Measurements from ENCODE around the gene ING5.

DNA sequence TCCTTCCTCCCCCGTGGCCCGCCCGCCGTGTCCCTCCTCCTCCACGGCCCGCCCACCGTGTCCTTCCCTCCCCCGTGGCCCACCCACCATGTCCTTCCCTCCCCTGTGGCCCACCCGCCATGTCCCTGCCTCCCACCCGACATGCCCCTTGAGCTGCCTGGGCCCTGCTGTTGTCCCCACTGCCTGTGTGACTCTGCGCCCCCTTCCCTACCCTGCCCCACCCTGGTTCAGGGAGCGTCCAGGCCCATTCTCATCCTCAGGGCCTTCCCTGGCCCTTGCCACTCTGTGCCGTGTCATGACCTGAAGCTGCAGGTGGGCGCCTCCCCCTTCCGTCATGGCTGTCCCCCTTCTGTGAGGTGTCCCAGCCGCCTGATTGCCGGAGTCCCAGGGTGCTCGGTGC, 53.3 kb downstream of the ING5 start:
- TF ChIP-seq, protein P1, sequence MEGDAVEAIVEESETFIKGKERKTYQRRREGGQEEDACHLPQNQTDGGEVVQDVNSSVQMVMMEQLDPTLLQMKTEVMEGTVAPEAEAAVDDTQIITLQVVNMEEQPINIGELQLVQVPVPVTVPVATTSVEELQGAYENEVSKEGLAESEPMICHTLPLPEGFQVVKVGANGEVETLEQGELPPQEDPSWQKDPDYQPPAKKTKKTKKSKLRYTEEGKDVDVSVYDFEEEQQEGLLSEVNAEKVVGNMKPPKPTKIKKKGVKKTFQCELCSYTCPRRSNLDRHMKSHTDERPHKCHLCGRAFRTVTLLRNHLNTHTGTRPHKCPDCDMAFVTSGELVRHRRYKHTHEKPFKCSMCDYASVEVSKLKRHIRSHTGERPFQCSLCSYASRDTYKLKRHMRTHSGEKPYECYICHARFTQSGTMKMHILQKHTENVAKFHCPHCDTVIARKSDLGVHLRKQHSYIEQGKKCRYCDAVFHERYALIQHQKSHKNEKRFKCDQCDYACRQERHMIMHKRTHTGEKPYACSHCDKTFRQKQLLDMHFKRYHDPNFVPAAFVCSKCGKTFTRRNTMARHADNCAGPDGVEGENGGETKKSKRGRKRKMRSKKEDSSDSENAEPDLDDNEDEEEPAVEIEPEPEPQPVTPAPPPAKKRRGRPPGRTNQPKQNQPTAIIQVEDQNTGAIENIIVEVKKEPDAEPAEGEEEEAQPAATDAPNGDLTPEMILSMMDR (IDR thresholded peaks at IDR 0.05) = no peak
- no peak for TF ChIP-seq POLR2A (IDR thresholded peaks at IDR 0.05)

All from transverse colon (tissue), 3 donors.